ENCODE measurements around the gene CNIH3. TPM values are rescaled to one million over a fixed set of nuclear protein-coding genes. Genes with fewer than 3 reads are reported as not detected.

Gene CNIH3
- total and polyA plus RNA-seq, 9 donors, result 2.1 to 4.7 (median 2.9) TPM

- DNase-seq, result no peak
- WGBS (ENCODE audit: insufficient coverage), result no CpG with 5 or more reads among the region's 3 CpGs
- H3K36me3 ChIP-seq (ENCODE audit: control insufficient read depth, insufficient read depth, low read length), result no peaks in the 10 kb centered on the region
- H3K27me3 ChIP-seq (ENCODE audit: control insufficient read depth, insufficient read depth, low read length), result no peaks in the 10 kb centered on the region
- no peaks in the 10 kb centered on the region for H3K9me3 ChIP-seq (replicated peaks; ENCODE audit: control insufficient read depth, low read depth, low read length)
- no peak overlapping the region for H3K4me3 ChIP-seq (ENCODE audit: low read length)
- H3K27ac ChIP-seq (ENCODE audit: low read length), result no peak overlapping the region
- H3K4me1 ChIP-seq (ENCODE audit: control insufficient read depth, insufficient read depth, low read length), result peaks cover 9% of the 10 kb centered on the region
These were observed 48.9 kb downstream of the CNIH3 start for GRCh38 chr1:224665016-224665415.

GRCh38 chr1:224666078-224666477, 50.0 kb downstream of the CNIH3 start:
- Histone ChIP-seq H3K27ac (ENCODE audit: low read length) (no peak overlapping the region), H3K27me3 (ENCODE audit: control insufficient read depth, insufficient read depth, low read length) (no peaks in the 10 kb centered on the region), H3K36me3 (ENCODE audit: control insufficient read depth, insufficient read depth, low read length) (no peaks in the 10 kb centered on the region), H3K9me3 (replicated peaks; ENCODE audit: control insufficient read depth, low read depth, low read length) (no peaks in the 10 kb centered on the region), H3K4me3 (ENCODE audit: low read length) (no peak overlapping the region), H3K4me1 (ENCODE audit: control insufficient read depth, insufficient read depth, low read length) (peaks cover 9% of the 10 kb centered on the region)
- no peak for DNase-seq

- Histone ChIP-seq H3K27ac (ENCODE audit: low read length) (no peak overlapping the region), H3K36me3 (ENCODE audit: control insufficient read depth, insufficient read depth, low read length) (no peaks in the 10 kb centered on the region), H3K4me3 (ENCODE audit: low read length) (no peak overlapping the region), H3K4me1 (ENCODE audit: control insufficient read depth, insufficient read depth, low read length) (peaks cover 9% of the 10 kb centered on the region), H3K27me3 (ENCODE audit: control insufficient read depth, insufficient read depth, low read length) (no peaks in the 10 kb centered on the region), H3K9me3 (replicated peaks; ENCODE audit: control insufficient read depth, low read depth, low read length) (no peaks in the 10 kb centered on the region)
- no peak for DNase-seq
- no CpG with 5 or more reads among the region's 2 CpGs for WGBS (ENCODE audit: insufficient coverage)
These were observed 50.8 kb downstream of the CNIH3 start for GRCh38 chr1:224666913-224667312.

- H3K36me3 ChIP-seq (ENCODE audit: control insufficient read depth, insufficient read depth, low read length), result no peaks in the 10 kb centered on the region
- DNase-seq, result peak; percentile 54
- H3K4me1 ChIP-seq (ENCODE audit: control insufficient read depth, insufficient read depth, low read length), result peaks cover 15% of the 10 kb centered on the region
- H3K9me3 ChIP-seq (replicated peaks; ENCODE audit: control insufficient read depth, low read depth, low read length), result no peaks in the 10 kb centered on the region
- 32% methylated on average over 3 of the region's 3 CpGs for WGBS (ENCODE audit: insufficient coverage)
- H3K4me3 ChIP-seq (ENCODE audit: low read length), result no peak overlapping the region
- H3K27ac ChIP-seq (ENCODE audit: low read length), result no peak overlapping the region
- no peaks in the 10 kb centered on the region for H3K27me3 ChIP-seq (ENCODE audit: control insufficient read depth, insufficient read depth, low read length)
These were observed 52.9 kb downstream of the CNIH3 start for GRCh38 chr1:224668984-224669383.

- Histone ChIP-seq H3K9me3 (replicated peaks; ENCODE audit: control insufficient read depth, low read depth, low read length) (no peaks in the 10 kb centered on the region), H3K4me3 (ENCODE audit: low read length) (no peak overlapping the region), H3K27ac (ENCODE audit: low read length) (no peak overlapping the region), H3K27me3 (ENCODE audit: control insufficient read depth, insufficient read depth, low read length) (no peaks in the 10 kb centered on the region), H3K36me3 (ENCODE audit: control insufficient read depth, insufficient read depth, low read length) (no peaks in the 10 kb centered on the region), H3K4me1 (ENCODE audit: control insufficient read depth, insufficient read depth, low read length) (peaks cover 15% of the 10 kb centered on the region)
- DNase-seq, result no peak
- WGBS (ENCODE audit: insufficient coverage), result no CpG with 5 or more reads among the region's 3 CpGs
These were observed 53.3 kb downstream of the CNIH3 start for GRCh38 chr1:224669403-224669802.

GRCh38 chr1:224670506-224670905, 54.4 kb downstream of the CNIH3 start:
- Histone ChIP-seq H3K36me3 (ENCODE audit: control insufficient read depth, insufficient read depth, low read length) (no peaks in the 10 kb centered on the region), H3K4me1 (ENCODE audit: control insufficient read depth, insufficient read depth, low read length) (peaks cover 15% of the 10 kb centered on the region), H3K4me3 (ENCODE audit: low read length) (no peak overlapping the region), H3K9me3 (replicated peaks; ENCODE audit: control insufficient read depth, low read depth, low read length) (no peaks in the 10 kb centered on the region), H3K27me3 (ENCODE audit: control insufficient read depth, insufficient read depth, low read length) (no peaks in the 10 kb centered on the region), H3K27ac (ENCODE audit: low read length) (no peak overlapping the region)
- no peak for DNase-seq
- no CpG with 5 or more reads among the region's 1 CpG for WGBS (ENCODE audit: insufficient coverage)

- Histone ChIP-seq H3K27me3 (ENCODE audit: control insufficient read depth, insufficient read depth, low read length) (no peaks in the 10 kb centered on the region), H3K4me1 (ENCODE audit: control insufficient read depth, insufficient read depth, low read length) (peaks cover 15% of the 10 kb centered on the region), H3K4me3 (ENCODE audit: low read length) (no peak overlapping the region), H3K9me3 (replicated peaks; ENCODE audit: control insufficient read depth, low read depth, low read length) (no peaks in the 10 kb centered on the region), H3K27ac (ENCODE audit: low read length) (no peak overlapping the region), H3K36me3 (ENCODE audit: control insufficient read depth, insufficient read depth, low read length) (no peaks in the 10 kb centered on the region)
- WGBS (ENCODE audit: insufficient coverage), result no CpG with 5 or more reads among the region's 1 CpG
- DNase-seq, result no peak
These were observed 55.0 kb downstream of the CNIH3 start for GRCh38 chr1:224671076-224671475.

- Histone ChIP-seq H3K4me1 (ENCODE audit: control insufficient read depth, insufficient read depth, low read length) (peaks cover 15% of the 10 kb centered on the region), H3K36me3 (ENCODE audit: control insufficient read depth, insufficient read depth, low read length) (no peaks in the 10 kb centered on the region), H3K27me3 (ENCODE audit: control insufficient read depth, insufficient read depth, low read length) (no peaks in the 10 kb centered on the region), H3K9me3 (replicated peaks; ENCODE audit: control insufficient read depth, low read depth, low read length) (no peaks in the 10 kb centered on the region), H3K27ac (ENCODE audit: low read length) (no peak overlapping the region), H3K4me3 (ENCODE audit: low read length) (no peak overlapping the region)
- 51% methylated on average over 4 of the region's 4 CpGs for WGBS (ENCODE audit: insufficient coverage)
- DNase-seq, result peak; percentile 47
These were observed 57.0 kb downstream of the CNIH3 start for GRCh38 chr1:224673141-224673540.

GRCh38 chr1:224675590-224675989, 59.5 kb downstream of the CNIH3 start:
- WGBS (ENCODE audit: insufficient coverage), result no CpG with 5 or more reads among the region's 2 CpGs
- H3K9me3 ChIP-seq (replicated peaks; ENCODE audit: control insufficient read depth, low read depth, low read length), result no peaks in the 10 kb centered on the region
- peaks cover 7% of the 10 kb centered on the region for H3K4me1 ChIP-seq (ENCODE audit: control insufficient read depth, insufficient read depth, low read length)
- no peak overlapping the region for H3K4me3 ChIP-seq (ENCODE audit: low read length)
- no peaks in the 10 kb centered on the region for H3K36me3 ChIP-seq (ENCODE audit: control insufficient read depth, insufficient read depth, low read length)
- H3K27me3 ChIP-seq (ENCODE audit: control insufficient read depth, insufficient read depth, low read length), result no peaks in the 10 kb centered on the region
- DNase-seq, result no peak
- no peak overlapping the region for H3K27ac ChIP-seq (ENCODE audit: low read length)

GRCh38 chr1:224676551-224676950, 60.4 kb downstream of the CNIH3 start:
- no peak for DNase-seq
- no peak overlapping the region for H3K27ac ChIP-seq (ENCODE audit: low read length)
- H3K4me1 ChIP-seq (ENCODE audit: control insufficient read depth, insufficient read depth, low read length), result peaks cover 7% of the 10 kb centered on the region
- H3K36me3 ChIP-seq (ENCODE audit: control insufficient read depth, insufficient read depth, low read length), result no peaks in the 10 kb centered on the region
- no peaks in the 10 kb centered on the region for H3K27me3 ChIP-seq (ENCODE audit: control insufficient read depth, insufficient read depth, low read length)
- WGBS (ENCODE audit: insufficient coverage), result 61% methylated on average over 3 of the region's 5 CpGs
- no peak overlapping the region for H3K4me3 ChIP-seq (ENCODE audit: low read length)
- no peaks in the 10 kb centered on the region for H3K9me3 ChIP-seq (replicated peaks; ENCODE audit: control insufficient read depth, low read depth, low read length)

GRCh38 chr1:224678168-224678567, 62.1 kb downstream of the CNIH3 start:
- Histone ChIP-seq H3K27me3 (ENCODE audit: control insufficient read depth, insufficient read depth, low read length) (no peaks in the 10 kb centered on the region), H3K9me3 (replicated peaks; ENCODE audit: control insufficient read depth, low read depth, low read length) (no peaks in the 10 kb centered on the region), H3K27ac (ENCODE audit: low read length) (no peak overlapping the region), H3K36me3 (ENCODE audit: control insufficient read depth, insufficient read depth, low read length) (no peaks in the 10 kb centered on the region), H3K4me3 (ENCODE audit: low read length) (no peak overlapping the region), H3K4me1 (ENCODE audit: control insufficient read depth, insufficient read depth, low read length) (peaks cover 4% of the 10 kb centered on the region)
- DNase-seq, result no peak
- 100% methylated on average over 1 of the region's 4 CpGs for WGBS (ENCODE audit: insufficient coverage)
